Right renal cortex interstitium (tissue), 3 donors: ENCODE measurements around the gene PTPRR. TPM values are rescaled to one million over a fixed set of nuclear protein-coding genes. Genes with fewer than 3 reads are reported as not detected.
A peak's percentile ranks its signal among the peaks of the same experiment; 100 is the strongest.
"Not testable (repeated sequence)": the region's sequence is repeated elsewhere in the genome, so short reads cannot be mapped to it uniquely, and the experiment has no call there.

ENCODE experiments used
- DNase-seq, 3 donors: peaks; one replicate each; pipeline ENCODE4 v3.0.0-alpha.2; 2013; ENCODE audit warnings: low read depth in 3 of 3, low spot score in 2 of 3
- polyA plus RNA-seq, 3 donors: library from polyadenylated mRNA; unstranded; fragments of 120-200 nt; gene quantifications; one replicate each; pipeline ENCODE4 v1.2.1, GENCODE V29; 2013; ENCODE audit not compliant: insufficient read length in 3 of 3

The PTPRR gene
- polyA plus RNA-seq, 3 donors, result 0.47 to 0.95 (median 0.50) TPM

DNA sequence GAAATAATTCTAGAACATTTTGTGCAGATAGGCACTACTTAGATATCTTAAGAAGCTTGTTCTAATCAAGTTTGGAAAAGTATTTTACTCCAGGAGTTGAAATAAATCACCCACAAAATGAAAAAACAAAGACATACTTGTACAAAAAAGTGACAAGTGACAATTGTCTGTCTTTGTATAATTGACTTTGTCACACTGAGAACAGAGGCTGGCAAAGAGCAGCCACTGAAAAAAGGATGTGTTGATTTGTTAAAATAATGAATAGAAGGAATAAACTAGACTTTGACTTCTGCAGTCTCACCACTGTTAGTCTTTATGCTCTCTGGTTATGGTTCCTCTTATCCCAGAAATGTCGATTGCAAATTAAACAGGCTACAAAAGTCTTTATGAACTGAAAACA lies 77.6 kb downstream of the PTPRR start:
- DNase-seq, result no peak

DNA sequence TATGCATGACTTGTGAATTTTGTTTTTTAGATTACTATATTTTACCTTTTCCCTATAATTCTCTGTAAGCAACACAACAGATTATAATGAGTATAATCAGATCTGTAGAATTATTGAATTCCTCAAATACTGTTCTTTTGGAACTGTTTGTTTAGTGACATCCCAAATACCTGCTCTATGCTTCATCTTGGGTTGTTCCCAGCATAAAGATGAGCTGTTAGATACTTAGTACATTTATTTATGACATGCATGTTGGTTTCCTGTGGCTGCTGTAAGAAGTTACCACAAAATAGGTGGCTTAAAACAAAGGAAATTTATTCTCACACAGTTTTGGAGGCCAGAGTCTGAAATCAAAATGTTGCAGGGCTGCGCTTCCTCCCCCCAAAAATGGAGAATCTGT lies 78.4 kb downstream of the PTPRR start:
- no peak for DNase-seq

DNA sequence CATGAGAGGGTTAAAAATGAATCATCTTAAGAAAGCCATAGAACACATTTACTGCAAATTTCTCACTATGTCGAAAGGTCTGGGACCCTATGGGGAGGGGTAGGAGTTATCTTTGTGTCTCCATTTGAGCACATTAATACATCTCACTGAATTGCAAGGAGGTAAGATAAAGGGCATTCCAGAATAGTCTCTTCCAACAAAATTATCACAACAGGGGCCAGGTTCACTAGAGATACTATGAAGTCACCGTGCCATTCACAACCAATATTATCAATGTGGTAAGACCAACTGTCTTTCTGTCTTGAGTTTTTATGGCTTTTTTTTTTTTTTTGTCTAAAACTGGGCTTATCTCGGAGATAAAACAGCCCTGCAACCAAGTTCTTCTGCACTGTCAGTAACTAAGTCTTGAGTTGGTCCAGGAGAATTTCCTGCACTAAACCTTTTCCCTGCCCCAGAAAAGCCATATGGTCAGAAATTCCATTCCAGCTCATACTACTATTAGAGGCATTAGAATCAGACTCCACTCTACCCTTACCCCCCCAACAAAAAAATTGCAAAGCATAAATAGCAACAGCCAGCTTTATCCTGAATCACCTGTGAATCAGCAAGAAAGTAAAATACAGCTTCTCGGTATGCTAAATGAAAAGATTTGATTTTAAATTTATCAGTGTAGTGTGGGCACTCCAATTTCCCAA lies 79.7 kb downstream of the PTPRR start:
- DNase-seq, result no peak

DNA sequence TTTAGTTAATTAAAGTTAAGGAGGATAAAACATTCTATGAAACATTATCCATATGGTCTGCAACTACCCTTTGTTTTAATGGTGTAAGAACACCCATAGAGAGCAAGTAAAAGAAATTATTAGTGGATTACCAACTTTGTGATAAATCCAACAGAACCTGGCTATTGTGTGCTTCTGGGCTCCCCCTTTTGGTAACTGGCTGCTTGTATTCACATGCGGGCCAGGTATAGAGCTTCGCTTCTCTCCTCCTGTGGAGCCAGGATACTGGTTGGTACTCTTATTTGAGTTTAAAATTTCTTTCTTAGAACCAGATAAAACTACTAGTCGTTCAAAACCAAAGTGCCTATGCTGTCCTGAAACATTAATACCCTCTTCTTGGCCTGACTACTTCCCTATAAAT lies 81.0 kb downstream of the PTPRR start:
- DNase-seq, result no peak

DNA sequence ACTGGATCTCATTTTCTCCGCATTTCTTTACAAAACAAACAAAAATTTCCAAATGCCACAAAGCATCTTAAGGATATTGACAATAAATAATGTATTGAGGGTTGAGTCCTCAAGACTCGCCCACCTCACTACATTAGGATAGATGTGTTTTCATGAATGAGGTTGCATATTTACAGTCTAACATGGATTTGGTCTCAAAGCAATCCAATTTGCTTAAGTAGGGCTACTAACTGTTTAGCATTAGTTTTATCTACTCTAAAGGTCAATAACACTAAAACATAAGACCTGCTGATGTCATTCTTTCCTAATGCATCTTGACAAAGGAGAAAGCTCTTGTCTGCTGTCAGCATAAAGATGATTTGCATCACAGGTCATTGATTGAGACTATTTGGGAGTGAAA lies 82.4 kb downstream of the PTPRR start:
- DNase-seq, result no peak

DNA sequence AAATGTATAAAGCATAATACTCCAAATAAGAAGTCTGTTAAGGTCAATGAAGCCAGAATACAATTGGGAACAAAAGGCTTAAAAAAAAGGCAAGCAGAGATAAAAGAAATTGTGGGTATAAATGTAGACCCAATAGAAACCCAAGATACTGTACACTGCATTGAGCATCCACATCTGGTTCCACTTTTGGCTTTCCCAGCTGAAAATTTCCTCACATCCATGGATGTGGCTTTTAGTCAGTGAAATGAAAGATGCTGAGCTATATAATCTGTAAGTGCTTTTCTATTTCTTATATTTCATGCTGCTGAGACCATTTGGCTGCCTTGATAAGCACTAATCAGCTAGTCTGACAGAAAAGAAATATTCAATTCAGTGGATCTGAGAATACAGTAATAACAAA lies 83.5 kb downstream of the PTPRR start:
- DNase-seq, result no peak

DNA sequence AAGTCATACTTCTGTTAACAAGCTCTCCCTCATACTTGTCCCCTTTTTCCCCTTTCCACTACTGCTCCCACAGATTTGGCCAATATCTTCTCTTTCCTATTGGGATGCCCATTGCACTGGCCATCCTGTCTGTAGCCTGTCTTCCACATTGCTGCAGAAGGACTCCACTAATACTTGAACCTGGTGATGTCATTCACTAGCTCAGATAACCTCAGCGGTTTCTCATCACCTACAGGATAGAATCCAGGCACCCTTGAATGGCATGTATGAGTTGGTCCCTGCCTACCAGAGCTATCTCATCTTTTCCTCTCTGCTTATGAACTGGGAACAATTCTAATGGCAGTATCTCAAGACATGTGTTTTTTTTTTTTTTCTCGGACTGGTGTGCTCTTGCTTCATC lies 84.6 kb downstream of the PTPRR start:
- DNase-seq, result no peak

DNA sequence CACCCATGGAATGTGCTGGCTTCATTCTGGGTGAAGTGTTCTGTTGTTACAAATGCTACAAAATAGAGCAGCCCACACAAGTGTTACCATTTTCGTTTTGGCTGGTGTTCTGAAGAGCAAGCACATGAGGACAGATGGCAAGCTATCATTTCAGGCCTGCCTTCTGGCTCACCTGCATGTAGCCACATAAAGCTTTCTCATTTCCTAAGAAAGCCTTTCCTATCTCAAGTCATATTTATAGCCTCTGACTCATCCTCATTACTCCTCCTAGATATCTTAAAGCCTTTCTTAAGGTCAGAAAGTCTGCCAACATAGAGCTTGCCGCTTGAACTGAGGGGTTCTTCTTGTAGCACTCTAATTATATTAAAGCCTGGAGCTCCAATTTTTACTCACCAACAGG lies 89.0 kb downstream of the PTPRR start:
- no peak for DNase-seq

DNA sequence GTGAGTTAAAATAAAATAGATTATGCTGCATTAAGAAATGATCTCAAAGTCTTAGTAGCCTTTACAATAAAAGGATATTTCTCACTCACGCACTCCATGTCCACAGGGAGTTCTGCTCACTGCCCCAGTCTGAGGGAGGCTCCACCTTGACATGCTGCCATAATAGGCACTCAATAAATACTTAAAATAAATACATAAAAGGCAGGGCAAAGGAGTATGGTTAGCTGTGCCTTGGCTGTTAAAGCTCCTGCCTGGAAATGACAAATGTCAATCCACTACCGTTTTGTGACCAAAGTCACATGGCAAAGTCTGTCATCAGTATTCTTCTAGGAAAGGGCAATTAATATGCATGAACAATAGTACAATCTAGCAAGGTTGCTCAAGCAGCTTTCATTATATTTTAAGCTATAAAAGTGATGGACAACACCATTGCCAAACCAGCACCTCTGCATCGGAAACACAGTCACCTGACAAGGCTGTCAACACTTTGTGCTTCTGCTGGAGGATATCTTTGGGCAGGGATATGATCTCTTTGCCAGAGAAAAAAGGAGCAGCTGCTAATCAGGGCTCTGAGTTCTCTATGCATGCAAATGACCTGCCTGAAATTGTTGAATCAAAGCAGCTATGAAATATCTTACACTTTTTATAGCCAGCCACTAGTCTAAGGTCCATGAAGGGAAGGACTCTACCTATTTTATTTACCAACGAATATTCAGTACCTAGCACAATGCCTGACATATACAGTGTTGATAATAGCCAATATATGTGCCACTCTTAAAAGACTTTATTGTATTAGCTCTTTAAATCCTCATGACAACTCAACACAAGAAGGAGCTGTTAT lies 90.1 kb downstream of the PTPRR start:
- DNase-seq, result no peak

DNA sequence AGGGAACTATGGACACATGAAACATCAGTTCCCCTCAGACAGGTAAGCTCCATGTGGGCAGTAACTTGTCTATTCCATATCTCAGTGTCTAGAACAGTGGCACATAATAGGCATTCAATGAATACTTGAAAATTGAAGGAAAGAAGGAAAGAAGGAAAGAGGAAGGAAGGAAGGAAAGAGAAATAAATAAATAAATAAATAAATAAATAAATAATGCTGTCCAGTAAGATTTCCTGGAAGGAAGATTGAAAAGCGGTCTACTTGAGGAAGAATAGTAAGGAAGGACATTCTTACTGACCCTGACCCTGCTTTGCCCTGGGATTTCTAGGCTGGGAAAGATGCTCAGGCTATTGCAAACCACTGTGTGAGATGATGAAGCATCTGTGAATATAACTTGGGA lies 91.5 kb downstream of the PTPRR start:
- no peak for DNase-seq

DNA sequence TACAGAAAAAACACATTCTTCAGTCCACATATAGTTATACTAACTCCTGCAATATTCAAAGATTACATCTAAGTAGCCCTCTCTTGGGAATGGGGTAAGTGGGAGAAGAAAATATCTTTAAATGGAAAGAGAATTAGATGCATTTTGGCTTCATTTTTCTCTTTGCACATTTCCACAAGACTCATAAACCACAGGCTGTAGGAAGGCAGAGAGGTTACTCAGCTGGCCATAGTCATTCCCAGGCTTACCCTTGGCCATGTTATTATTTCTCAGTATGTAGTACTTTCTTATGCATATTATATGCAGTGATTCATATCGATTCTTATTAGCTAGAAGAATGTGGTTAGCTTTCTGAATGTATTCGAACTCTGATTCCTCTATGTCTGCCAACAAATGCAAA lies 92.2 kb downstream of the PTPRR start:
- DNase-seq, result no peak

DNA sequence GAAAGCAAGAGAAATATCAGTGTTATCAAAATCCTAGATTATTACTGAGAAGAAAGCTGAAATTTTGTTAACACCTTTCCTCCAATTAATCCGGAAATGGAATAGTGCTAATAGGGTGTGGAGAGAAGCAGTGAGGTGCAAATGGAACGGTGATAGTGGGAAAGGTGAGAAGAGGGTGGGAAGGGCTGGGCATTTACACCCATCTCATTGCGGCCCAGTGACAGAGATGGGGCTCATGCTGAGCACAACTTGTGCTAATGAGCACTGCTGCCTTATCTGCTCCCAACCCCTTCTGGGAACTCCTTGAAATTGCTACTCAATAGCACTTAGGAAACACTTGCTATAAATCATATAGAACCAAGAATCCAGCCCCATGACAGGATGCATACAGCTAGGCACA lies 94.4 kb downstream of the PTPRR start:
- DNase-seq, result no peak

DNA sequence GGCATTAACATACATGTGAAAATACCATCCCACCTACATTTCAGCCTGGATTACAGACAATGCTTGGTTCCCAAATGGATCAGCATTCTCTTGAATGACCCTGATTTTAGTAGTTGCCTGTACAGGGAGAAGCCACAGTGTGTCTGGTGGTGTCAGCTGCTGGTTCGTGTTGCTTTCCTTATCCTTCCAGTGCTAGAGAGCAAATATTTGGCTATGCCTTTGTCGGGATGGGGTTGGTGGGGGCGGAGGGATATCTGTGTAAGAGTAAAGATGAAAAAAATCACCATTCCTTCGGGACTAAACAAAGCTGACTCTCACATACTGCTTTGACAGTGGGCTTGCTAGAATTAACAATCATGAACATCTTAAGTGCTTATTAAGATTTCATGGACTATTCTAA lies 96.0 kb downstream of the PTPRR start:
- DNase-seq, result no peak

DNA sequence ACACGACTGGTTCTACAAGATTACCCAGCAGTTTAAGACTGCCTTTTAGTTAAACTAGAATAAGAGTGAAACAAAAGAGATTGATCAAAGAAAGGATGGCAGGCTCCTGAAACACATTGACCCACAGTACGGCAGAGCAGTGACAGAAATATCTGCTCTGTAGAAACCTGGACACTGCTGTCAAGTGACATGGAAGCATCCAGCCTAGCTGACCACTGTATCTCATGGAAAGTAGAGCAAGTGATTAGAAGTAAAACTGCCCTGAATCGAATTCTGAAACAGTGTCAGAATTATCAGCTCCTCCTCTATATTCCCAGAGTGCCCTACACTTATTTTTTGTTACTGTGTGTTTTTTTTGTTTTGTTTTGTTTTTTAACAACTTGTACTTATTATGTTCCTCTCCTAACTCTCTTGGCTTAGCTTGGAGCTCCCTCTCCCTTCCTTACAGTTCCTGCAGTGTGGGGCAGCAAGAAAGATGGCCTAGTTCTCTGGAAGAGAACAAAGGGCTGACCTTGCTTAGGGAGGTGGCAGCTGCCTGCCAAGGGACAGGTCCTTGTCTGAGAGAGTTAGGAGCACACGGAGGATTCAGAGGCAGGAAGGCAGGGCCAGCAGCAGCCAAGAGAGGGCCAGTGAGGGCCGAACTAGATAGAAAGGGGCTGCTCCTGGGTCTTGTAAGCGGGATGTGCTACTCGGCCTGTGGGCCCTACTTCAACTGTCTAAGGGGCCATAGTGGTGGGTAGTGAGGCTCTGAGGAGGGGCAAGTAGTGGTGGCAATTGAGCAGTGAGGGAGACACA lies 97.2 kb downstream of the PTPRR start:
- DNase-seq, result no peak

DNA sequence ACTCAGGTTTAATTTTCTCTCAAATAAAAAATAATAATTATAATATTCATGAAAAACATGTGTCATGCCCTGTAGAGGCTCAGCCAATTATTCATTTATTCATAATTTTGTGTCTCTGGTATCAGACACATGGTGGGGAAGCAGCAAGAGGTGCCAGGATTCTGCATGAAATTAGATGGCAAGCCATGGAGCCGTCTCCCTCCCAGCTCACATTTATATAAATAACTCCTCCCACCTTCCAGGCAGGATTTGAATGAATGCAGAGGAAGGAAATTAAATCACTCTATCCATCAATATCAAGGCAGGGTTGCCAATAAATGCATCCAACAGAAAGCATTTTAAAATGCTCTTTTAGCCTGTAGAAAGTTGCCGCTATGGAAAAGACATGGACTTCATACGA lies 98.1 kb downstream of the PTPRR start:
- DNase-seq, result no peak

DNA sequence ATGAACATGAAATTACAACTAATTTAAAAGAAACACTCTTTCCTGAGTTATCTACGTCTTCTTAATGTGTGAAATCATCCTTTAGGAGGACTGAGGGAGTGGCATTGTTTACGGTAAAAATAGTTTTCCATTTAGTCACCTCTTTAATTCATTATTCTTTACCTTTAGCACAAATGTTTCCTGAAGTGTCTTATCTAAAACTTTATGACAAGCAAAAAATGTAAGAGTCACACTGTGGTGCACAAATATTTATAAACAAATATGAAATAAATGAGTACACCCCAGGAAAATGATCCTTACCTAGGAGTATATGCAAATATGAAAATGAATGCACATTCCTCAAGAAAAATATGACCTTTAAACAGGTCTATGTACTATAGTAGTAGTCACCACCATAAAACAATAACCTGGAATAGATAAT lies 104.6 kb downstream of the PTPRR start:
- no peak for DNase-seq

DNA sequence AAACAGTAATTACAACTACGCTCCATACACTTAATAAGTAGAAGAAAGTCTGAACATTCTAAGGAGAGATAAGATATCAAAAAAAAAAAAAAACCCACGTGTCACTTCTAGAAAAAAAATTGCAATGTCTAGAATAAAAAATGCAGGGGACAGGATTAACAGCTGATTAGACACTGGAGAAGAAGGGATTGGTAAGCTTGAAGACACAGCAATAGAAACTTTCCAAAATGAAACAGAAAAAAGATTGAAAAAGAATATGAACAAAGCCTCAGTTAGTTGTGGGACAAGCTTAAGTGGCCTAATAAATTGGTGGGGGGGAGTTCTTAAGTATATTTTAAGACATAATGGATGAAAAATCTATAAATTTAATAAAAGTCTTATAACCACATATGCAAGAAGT lies 105.5 kb downstream of the PTPRR start:
- no peak for DNase-seq

DNA sequence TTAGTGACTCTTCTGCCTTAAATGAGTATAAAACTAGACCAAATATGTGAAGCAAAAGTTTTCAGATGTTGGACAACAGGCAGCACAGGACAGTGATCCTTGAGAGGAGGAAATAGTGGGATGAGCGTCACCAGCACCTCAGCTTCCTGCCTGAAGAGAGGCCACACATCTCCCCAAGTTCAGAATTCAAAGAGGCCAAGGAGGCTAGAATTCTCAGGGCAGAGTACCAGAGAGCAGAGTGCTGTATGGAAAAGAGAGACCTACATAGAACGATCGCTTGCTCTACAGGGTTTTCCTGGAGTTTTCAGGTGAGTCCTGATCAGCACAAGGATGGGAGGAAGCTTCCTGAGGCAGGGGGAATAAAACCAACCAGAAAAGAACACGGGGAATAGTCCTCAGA lies 107.0 kb downstream of the PTPRR start:
- DNase-seq, result no peak

DNA sequence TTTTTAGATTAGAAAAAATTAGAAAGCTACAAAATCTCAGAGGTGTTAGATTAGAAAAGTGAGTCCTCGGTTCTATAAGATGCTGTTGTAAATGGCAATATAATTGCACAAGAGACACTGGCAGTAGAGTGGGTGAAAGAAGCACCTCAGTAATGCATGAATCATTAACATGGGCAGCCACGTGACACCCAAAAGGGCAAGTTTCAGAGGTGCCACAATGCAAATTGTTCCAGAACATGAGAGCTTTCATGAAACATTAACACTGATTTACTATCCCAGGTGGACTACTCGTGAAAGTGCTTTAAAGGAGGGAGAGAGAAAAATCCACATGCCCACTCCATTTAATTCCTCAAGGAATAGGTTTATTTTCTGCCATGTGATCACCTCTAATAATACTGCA lies 108.4 kb downstream of the PTPRR start:
- peak; percentile 6 to 33 (median 15) for DNase-seq

DNA sequence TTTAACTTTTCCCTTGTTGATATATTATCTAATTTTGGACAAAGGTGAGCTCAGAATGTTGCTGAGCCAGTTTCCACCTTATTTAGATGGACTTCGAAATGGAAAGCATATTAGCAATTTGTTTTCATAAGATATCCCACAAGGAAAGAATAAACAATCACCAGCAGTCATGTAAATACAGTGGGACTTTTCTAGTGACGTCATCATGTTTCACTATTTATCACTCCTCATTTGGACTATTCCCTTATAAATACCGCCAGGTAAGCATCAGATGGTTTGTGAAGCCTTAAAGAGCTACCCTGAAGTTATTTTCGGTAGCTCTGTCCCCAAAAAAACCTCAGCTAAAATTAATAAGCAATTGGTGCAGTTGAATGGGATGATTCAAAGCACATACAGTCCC lies 110.7 kb downstream of the PTPRR start:
- DNase-seq, result no peak

DNA sequence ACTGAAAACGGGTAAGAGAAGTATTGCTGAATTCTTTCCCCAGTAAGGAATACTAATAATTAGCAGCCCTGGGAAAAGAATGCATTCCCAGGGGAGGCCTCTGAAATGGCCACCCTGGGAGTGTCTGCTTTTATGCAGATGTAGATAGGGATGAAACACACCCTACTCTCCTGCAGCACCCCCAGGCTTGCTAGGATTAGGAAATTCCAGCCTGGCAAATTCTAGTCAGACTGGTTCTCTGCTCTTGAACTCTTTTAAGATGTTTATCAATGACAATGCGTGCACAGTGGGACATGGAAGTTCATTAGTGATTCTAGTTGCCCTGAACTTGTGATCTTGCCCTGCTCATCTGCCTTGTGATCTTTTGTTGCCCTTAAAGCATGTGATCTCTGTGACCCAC lies 112.5 kb downstream of the PTPRR start:
- not testable (repeated sequence) for DNase-seq

DNA sequence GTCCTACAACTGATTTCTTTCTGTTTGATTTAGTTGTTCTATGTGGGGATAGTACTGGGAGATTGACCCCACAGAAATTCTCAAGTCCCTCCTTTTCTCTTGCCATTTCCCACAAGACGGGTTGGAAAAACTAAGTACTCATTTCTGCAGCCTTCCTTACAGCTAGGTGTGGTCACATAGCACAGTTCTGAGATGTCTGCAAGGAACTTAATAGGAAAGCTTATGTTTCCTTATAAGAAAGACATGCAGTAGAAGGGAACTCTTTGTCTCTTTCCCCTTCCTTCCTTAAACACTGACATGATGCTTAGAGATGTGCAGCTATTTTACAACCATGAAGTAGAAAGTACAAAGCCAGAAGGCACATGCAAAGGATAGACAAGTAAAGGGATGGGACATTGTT lies 113.7 kb downstream of the PTPRR start:
- no peak for DNase-seq
